Measurements from ENCODE around the gene ANXA8.
"Not testable (repeated sequence)": the region's sequence is repeated elsewhere in the genome, so short reads cannot be mapped to it uniquely, and the experiment has no call there.

DNA sequence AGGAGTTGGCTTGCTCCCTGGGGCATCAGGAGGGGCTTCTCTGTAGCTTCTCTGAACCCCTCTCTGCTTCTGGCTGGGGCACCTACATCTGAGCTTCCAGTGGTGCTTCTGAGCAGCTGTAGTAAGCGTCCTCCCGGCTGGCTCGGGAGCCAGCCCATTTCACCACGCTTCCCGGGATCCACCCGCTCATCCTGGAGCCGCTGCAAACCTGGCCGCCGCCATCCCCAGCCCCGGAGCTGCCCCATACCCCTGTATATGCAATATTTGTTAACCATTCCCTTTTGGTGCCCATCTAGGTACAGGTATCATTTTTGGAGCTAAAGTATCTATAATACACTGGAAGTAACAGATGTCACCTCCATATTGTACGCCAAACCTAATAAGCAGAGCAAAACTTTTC is 871 bp upstream of the ANXA8 start:
- TF ChIP-seq, protein P1, sequence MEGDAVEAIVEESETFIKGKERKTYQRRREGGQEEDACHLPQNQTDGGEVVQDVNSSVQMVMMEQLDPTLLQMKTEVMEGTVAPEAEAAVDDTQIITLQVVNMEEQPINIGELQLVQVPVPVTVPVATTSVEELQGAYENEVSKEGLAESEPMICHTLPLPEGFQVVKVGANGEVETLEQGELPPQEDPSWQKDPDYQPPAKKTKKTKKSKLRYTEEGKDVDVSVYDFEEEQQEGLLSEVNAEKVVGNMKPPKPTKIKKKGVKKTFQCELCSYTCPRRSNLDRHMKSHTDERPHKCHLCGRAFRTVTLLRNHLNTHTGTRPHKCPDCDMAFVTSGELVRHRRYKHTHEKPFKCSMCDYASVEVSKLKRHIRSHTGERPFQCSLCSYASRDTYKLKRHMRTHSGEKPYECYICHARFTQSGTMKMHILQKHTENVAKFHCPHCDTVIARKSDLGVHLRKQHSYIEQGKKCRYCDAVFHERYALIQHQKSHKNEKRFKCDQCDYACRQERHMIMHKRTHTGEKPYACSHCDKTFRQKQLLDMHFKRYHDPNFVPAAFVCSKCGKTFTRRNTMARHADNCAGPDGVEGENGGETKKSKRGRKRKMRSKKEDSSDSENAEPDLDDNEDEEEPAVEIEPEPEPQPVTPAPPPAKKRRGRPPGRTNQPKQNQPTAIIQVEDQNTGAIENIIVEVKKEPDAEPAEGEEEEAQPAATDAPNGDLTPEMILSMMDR (IDR thresholded peaks at IDR 0.05): not testable (repeated sequence)
- not testable (repeated sequence) for TF ChIP-seq POLR2A, POLR2AphosphoS5 (IDR thresholded peaks at IDR 0.05)
